Breast epithelium (tissue), 4 donors: ENCODE results near the gene SEPTIN1. TPM values are rescaled to one million over a fixed set of nuclear protein-coding genes. Genes with fewer than 3 reads are reported as not detected.
A peak's percentile ranks its signal among the peaks of the same experiment; 100 is the strongest.
"Not testable (repeated sequence)": the region's sequence is repeated elsewhere in the genome, so short reads cannot be mapped to it uniquely, and the experiment has no call there.

ENCODE experiments used
- DNase-seq, 2 donors: peaks; one replicate each; pipeline ENCODE4 v3.0.0-alpha.2; 2019; ENCODE audit warnings: low spot score in 2 of 2
- H3K27ac ChIP-seq, 2 donors: fragments of 200-600 bp; sonication (generic) in 1 of 2; one replicate each; pipeline ENCODE4 v1.5.1; 2016 to 2019; ENCODE audit warnings: mild to moderate bottlenecking in 1 of 2
- H3K27me3 ChIP-seq, 2 donors: fragments of 200-600 bp; sonication (generic) in 1 of 2; one replicate each; pipeline versions ENCODE4 v1.5.1 to v1.6.0; 2017 to 2019; ENCODE audit warnings: control low read depth in 1 of 2, mild to moderate bottlenecking in 1 of 2
- H3K36me3 ChIP-seq: fragments of 200-600 bp; one replicate; pipeline ENCODE4 v1.5.1; 2019
- H3K4me1 ChIP-seq, 2 donors: fragments of 200-600 bp; sonication (generic); one replicate each; pipeline ENCODE4 v1.5.1; 2016 to 2019; ENCODE audit warnings: control low read depth in 1 of 2
- H3K4me3 ChIP-seq, 3 donors: fragments of 200-600 bp; sonication (generic); 1 replicate in 2 of 3; 2 replicates in 1 of 3; pipeline ENCODE4 v1.5.1; 2016 to 2019; ENCODE audit warnings: mild to moderate bottlenecking in 3 of 3, moderate library complexity in 2 of 3
- H3K9me3 ChIP-seq, 2 donors: fragments of 200-600 bp; sonication (generic) in 1 of 2; one replicate each; pipeline ENCODE4 v1.5.1; 2016 to 2019; ENCODE audit warnings: control low read depth in 1 of 2
- POLR2A ChIP-seq: fragments of 450-650 bp; IDR thresholded peaks from one replicate; pipeline ENCODE4 v1.6.1; 2016; ENCODE audit warnings: antibody characterized with exemption, mild to moderate bottlenecking, moderate library complexity
- POLR2AphosphoS5 ChIP-seq, 3 donors: sonication (generic); formaldehyde crosslinking; IDR thresholded peaks; one replicate each; pipeline ENCODE4 v1.6.1; 2017; ENCODE audit warnings: antibody characterized with exemption in 3 of 3
- intact Hi-C: fragments of 100-400 bp; cut with DNase I; formaldehyde crosslinking; loops from one replicate; pipeline ENCODE4 v1.15.1; 2023; ENCODE audit warnings: low total_unique reads
- total RNA-seq, 3 donors: library from RNA; depleted of rRNA; stranded (reverse); fragments of >200 nt; gene quantifications; one replicate each; pipeline ENCODE4 v1.1.0, GENCODE V29; 2016
- TF ChIP-seq, protein P1 (sequence below), 3 donors: fragments of 450-650 bp; IDR thresholded peaks; one replicate each; pipeline ENCODE4 v1.5.1; 2016 to 2017; ENCODE audit warnings: antibody characterized with exemption in 3 of 3, mild to moderate bottlenecking in 3 of 3, moderate library complexity in 3 of 3

SEPTIN1 gene
- total RNA-seq, 3 donors from 2014 or later = 1.3 to 4.6 (median 2.7) TPM

DNA sequence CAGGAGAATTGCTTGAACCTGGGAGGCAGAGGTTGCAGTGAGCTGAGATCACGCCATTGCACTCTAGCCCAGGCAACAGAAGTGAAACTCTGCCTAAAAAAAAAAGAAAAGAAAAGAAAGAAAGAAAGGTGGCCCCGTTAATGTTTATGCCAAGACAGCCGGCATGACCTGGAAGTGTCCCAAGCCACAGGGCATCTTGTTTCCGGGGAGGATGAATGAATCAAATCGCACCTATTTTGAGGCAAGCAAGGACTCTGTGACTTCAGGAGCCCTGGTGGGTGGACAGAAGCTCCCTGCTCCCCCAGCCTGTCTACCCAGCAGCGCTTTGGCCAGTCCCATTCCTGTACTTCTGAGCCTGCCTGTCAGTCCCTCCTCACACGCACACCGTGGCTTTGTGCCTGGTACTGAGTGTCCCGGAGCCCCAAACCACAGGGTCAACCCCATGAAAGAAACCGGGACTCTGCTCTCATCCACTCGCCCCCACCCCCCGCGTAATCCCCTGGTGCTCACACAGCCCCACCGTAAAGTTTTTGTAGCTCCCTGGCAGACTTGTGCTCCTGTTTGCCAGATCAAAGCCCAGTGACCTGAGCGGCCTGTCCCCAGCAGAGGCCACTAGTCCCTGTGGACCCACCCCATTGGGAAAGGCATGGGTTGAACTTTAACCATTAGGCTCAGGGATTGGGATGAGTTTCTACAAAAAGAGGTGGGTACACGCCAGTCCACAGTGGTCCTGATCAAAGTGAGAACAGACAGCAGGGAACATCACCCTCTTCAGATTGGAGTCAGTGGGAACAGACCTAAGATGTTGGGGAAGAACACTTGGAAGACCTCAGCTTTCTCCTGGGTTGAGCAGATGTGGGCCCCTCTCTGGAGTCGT, 46.5 kb downstream of the SEPTIN1 start:
- no peak for TF ChIP-seq POLR2A
- TF ChIP-seq, protein P1, sequence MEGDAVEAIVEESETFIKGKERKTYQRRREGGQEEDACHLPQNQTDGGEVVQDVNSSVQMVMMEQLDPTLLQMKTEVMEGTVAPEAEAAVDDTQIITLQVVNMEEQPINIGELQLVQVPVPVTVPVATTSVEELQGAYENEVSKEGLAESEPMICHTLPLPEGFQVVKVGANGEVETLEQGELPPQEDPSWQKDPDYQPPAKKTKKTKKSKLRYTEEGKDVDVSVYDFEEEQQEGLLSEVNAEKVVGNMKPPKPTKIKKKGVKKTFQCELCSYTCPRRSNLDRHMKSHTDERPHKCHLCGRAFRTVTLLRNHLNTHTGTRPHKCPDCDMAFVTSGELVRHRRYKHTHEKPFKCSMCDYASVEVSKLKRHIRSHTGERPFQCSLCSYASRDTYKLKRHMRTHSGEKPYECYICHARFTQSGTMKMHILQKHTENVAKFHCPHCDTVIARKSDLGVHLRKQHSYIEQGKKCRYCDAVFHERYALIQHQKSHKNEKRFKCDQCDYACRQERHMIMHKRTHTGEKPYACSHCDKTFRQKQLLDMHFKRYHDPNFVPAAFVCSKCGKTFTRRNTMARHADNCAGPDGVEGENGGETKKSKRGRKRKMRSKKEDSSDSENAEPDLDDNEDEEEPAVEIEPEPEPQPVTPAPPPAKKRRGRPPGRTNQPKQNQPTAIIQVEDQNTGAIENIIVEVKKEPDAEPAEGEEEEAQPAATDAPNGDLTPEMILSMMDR (IDR thresholded peaks at IDR 0.05) = no peak
- no peak for TF ChIP-seq POLR2AphosphoS5 (IDR thresholded peaks at IDR 0.05)
- Histone ChIP-seq H3K36me3 (no peaks in the 10 kb centered on the region), H3K27ac (peak overlapping the region; percentile 94), H3K9me3 (no peaks in the 10 kb centered on the region), H3K4me3 (peak overlapping the region; percentile 69 to 79 (median 77)), H3K27me3 (no peaks in the 10 kb centered on the region), H3K4me1 (peaks cover 0 to 6% of the 10 kb centered on the region in 2 donors)
- DNase-seq = no peak
- intact Hi-C loops = no loop called here

GRCh38 chr16:30335028-30335597, 47.2 kb downstream of the SEPTIN1 start:
- H3K36me3 ChIP-seq, H3K9me3 ChIP-seq, H3K27me3 ChIP-seq, H3K4me1 ChIP-seq, intact Hi-C loops: not testable (repeated sequence)
- peak; percentile 76 to 80 for DNase-seq
- Histone ChIP-seq H3K27ac (peak overlapping the region; percentile 94), H3K4me3 (peak overlapping the region; percentile 69 to 79 (median 77))
- TF ChIP-seq POLR2A = peak; percentile 14
- peak in 2 of 3 donors; percentile 57 to 63 for TF ChIP-seq POLR2AphosphoS5 (IDR thresholded peaks at IDR 0.05)

GRCh38 chr16:30334473-30334989, 47.8 kb downstream of the SEPTIN1 start:
- peak overlapping the region; percentile 94 for H3K27ac ChIP-seq
- H3K27me3 ChIP-seq, H3K36me3 ChIP-seq, intact Hi-C loops, H3K4me1 ChIP-seq, H3K9me3 ChIP-seq: not testable (repeated sequence)
- H3K4me3 ChIP-seq = peak overlapping the region; percentile 69 to 79 (median 77)
- peak in 1 of 2 donors; percentile 69 for DNase-seq

Other genes with a start within 250 kb of the SEPTIN1 start
- gene CORO1A, start 199.0 kb downstream of the SEPTIN1 start, total RNA-seq = 10 to 100 TPM; 24.4 to 30.9 (median 24.9) TPM
- 100 to 1,000 TPM; 125 to 267 (median 258) TPM for gene BOLA2B, start 188.9 kb downstream of the SEPTIN1 start, total RNA-seq
- 10 to 100 TPM; 27.4 to 59.0 (median 34.7) TPM for gene SLX1A, start 188.7 kb downstream of the SEPTIN1 start, total RNA-seq
- 10 to 100 TPM; 12.3 to 27.0 (median 15.7) TPM for gene SULT1A3, start 183.3 kb downstream of the SEPTIN1 start, total RNA-seq
- 10 to 100 TPM in 2 of 3 donors, 1 to 10 TPM in 1; 5.9 to 14.0 (median 10.2) TPM for gene NPIPB13, start 134.1 kb downstream of the SEPTIN1 start, total RNA-seq
- gene CD2BP2, start 27.3 kb downstream of the SEPTIN1 start, total RNA-seq = 10 to 100 TPM; 26.2 to 47.2 (median 38.3) TPM
- 10 to 100 TPM; 19.0 to 22.2 (median 21.0) TPM for gene TBC1D10B, start 12.1 kb downstream of the SEPTIN1 start, total RNA-seq
- gene MYL11, start 7.8 kb downstream of the SEPTIN1 start, total RNA-seq = not detected
- gene ZNF48, start 12.9 kb upstream of the SEPTIN1 start, total RNA-seq = 1 to 10 TPM; 4.8 to 9.5 (median 6.2) TPM
- 10 to 100 TPM; 21.1 to 29.2 (median 22.2) TPM for gene ZNF771, start 25.0 kb upstream of the SEPTIN1 start, total RNA-seq
- 10 to 100 TPM; 11.2 to 25.6 (median 20.1) TPM for gene DCTPP1, start 47.5 kb upstream of the SEPTIN1 start, total RNA-seq
- 10 to 100 TPM; 28.8 to 44.5 (median 40.6) TPM for gene SEPHS2, start 63.3 kb upstream of the SEPTIN1 start, total RNA-seq
- 1 to 10 TPM; 2.3 to 5.7 (median 2.4) TPM for gene ITGAL, start 90.2 kb upstream of the SEPTIN1 start, total RNA-seq
- 10 to 100 TPM; 23.3 to 33.2 (median 29.8) TPM for gene ZNF768, start 144.0 kb upstream of the SEPTIN1 start, total RNA-seq
- gene ZNF747, start 152.3 kb upstream of the SEPTIN1 start, total RNA-seq = 10 to 100 TPM; 10.7 to 14.7 (median 13.2) TPM
- 1 to 10 TPM; 4.0 to 8.2 (median 7.5) TPM for gene ZNF764, start 175.8 kb upstream of the SEPTIN1 start, total RNA-seq
- gene ZNF688, start 189.2 kb upstream of the SEPTIN1 start, total RNA-seq = 10 to 100 TPM; 17.4 to 18.4 (median 18.4) TPM
- 10 to 100 TPM in 2 of 3 donors, 1 to 10 TPM in 1; 6.7 to 14.4 (median 12.0) TPM for gene ZNF785, start 203.1 kb upstream of the SEPTIN1 start, total RNA-seq
- gene ZNF689, start 227.8 kb upstream of the SEPTIN1 start, total RNA-seq = 10 to 100 TPM in 2 of 3 donors, 1 to 10 TPM in 1; 7.0 to 15.4 (median 12.8) TPM